Tibial nerve (tissue), 3 donors: ENCODE data around the gene STRADB.

Experiments used
- CTCF ChIP-seq, 5 experiments: fragments of 200-600 bp in 3 of 5; fragments of 450-650 bp in 2 of 5; sonication (generic) in 3 of 5; IDR thresholded peaks; one replicate each; pipeline ENCODE4 v1.5.1; 2016 to 2019; ENCODE audit warnings: antibody characterized with exemption in 5 of 5, mild to moderate bottlenecking in 3 of 5, moderate library complexity in 2 of 5
- POLR2A ChIP-seq, 2 donors: fragments of 450-650 bp; IDR thresholded peaks; one replicate each; pipeline ENCODE4 v1.6.1; 2017; ENCODE audit warnings: antibody characterized with exemption in 2 of 2, mild to moderate bottlenecking in 2 of 2, moderate library complexity in 2 of 2

DNA sequence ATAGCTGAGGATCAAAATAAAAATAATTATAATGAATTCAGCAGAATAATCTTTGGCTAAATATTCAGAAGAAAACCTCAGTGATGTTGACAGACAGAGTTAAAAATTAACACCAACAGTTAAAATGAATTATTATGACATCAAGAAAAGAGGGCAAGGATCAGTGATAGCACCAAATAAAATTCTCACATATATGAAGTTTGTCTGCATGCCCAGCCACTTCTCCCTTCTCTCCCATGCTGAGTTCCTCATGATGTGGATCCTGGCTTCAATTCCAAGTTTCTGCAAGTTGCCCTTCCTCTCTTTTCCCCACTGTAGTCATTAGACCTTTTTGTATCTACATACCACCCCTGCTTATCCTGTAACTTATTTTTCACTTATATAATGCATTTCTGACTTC, 6.8 kb downstream of the STRADB start:
- TF ChIP-seq CTCF (IDR thresholded peaks at IDR 0.05) (no peak), POLR2A (IDR thresholded peaks at IDR 0.05) (no peak)
